Body of pancreas (tissue), 4 donors: ENCODE measurements around the gene CADM2.

Source experiments
- POLR2A ChIP-seq, 3 donors: fragments of 450-650 bp; IDR thresholded peaks; one replicate each; pipeline ENCODE4 v1.6.1; 2016; ENCODE audit warnings: antibody characterized with exemption in 3 of 3, mild to moderate bottlenecking in 2 of 3
- TF ChIP-seq, protein P1 (sequence below), 7 experiments: fragments of 450-650 bp in 4 of 7; fragments of 200-600 bp in 3 of 7; sonication (generic) in 3 of 7; IDR thresholded peaks; one replicate each; pipeline ENCODE4 v1.5.1; 2016 to 2019; ENCODE audit warnings: antibody characterized with exemption in 7 of 7

DNA sequence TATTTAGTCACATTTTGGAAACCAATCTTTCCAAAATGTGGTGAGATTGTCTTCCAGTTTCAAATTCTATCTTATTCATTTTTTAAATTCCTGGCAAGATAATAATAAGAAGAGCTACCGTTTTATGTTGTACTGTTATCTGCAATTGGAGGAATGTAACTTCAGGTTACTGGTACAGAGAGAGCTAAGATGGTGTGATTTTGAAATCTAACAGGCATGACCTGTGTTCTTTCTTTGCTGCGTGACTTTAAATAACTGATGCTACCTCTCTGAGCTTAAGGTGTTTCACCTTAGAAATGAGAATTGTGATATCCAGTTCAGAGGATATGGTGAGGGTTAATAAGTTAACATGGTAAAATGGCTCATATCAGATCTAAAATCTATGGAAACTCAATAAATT, 21.7 kb downstream of the CADM2 start:
- TF ChIP-seq POLR2A (IDR thresholded peaks at IDR 0.05) = no peak
- TF ChIP-seq, protein P1, sequence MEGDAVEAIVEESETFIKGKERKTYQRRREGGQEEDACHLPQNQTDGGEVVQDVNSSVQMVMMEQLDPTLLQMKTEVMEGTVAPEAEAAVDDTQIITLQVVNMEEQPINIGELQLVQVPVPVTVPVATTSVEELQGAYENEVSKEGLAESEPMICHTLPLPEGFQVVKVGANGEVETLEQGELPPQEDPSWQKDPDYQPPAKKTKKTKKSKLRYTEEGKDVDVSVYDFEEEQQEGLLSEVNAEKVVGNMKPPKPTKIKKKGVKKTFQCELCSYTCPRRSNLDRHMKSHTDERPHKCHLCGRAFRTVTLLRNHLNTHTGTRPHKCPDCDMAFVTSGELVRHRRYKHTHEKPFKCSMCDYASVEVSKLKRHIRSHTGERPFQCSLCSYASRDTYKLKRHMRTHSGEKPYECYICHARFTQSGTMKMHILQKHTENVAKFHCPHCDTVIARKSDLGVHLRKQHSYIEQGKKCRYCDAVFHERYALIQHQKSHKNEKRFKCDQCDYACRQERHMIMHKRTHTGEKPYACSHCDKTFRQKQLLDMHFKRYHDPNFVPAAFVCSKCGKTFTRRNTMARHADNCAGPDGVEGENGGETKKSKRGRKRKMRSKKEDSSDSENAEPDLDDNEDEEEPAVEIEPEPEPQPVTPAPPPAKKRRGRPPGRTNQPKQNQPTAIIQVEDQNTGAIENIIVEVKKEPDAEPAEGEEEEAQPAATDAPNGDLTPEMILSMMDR (IDR thresholded peaks at IDR 0.05) = no peak
